Measurements from ENCODE around the gene UBQLNL.

The UBQLNL gene

DNA sequence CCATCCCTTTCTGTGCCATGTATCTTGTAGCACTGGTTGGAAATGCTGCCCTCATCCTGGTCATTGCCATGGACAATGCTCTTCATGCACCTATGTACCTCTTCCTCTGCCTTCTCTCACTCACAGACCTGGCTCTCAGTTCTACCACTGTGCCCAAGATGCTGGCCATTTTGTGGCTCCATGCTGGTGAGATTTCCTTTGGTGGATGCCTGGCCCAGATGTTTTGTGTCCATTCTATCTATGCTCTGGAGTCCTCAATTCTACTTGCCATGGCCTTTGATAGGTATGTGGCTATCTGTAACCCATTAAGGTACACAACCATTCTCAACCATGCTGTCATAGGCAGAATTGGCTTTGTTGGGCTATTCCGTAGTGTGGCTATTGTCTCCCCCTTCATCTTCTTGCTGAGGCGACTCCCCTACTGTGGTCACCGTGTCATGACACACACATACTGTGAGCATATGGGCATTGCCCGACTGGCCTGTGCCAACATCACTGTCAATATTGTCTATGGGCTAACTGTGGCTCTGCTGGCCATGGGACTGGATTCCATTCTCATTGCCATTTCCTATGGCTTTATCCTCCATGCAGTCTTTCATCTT, 27.6 kb downstream of the UBQLNL start:
- no peak overlapping the region for H3K4me3 Mint-ChIP-seq
- peaks cover 11% of the 10 kb centered on the region for H3K27me3 Mint-ChIP-seq
- H3K4me1 Mint-ChIP-seq (ENCODE audit: low read depth), result peaks cover 3% of the 10 kb centered on the region
- H3K27ac Mint-ChIP-seq, result no peak overlapping the region
- no peaks in the 10 kb centered on the region for H3K36me3 Mint-ChIP-seq (ENCODE audit: low read depth)
- DNase-seq, result no peak
- no peaks in the 10 kb centered on the region for H3K9me3 Mint-ChIP-seq

GRCh38 chr11:5488385-5488784, 28.1 kb downstream of the UBQLNL start, which contains the start of gene OR52D1:
Gene OR52D1 (plus strand): TSS chr11:5488685. CDS start chr11:5488707, 22 bp downstream.
- Mint-ChIP-seq H3K36me3 (ENCODE audit: low read depth) (no peaks in the 10 kb centered on the region), H3K9me3 (no peaks in the 10 kb centered on the region), H3K27ac (no peak within 1 kb of the TSS), H3K4me1 (ENCODE audit: low read depth) (peaks cover 3% of the 10 kb centered on the region), H3K4me3 (no peak within 1 kb of the TSS), H3K27me3 (peaks cover 14% of the 10 kb centered on the region)
- no peak for DNase-seq

GRCh38 chr11:5486421-5486820, 30.1 kb downstream of the UBQLNL start:
- no peak for DNase-seq
- H3K4me1 Mint-ChIP-seq (ENCODE audit: low read depth), result peaks cover 3% of the 10 kb centered on the region
- no peaks in the 10 kb centered on the region for H3K9me3 Mint-ChIP-seq
- no peak overlapping the region for H3K27ac Mint-ChIP-seq
- no peak overlapping the region for H3K4me3 Mint-ChIP-seq
- H3K27me3 Mint-ChIP-seq, result peaks cover 13% of the 10 kb centered on the region
- H3K36me3 Mint-ChIP-seq (ENCODE audit: low read depth), result no peaks in the 10 kb centered on the region

GRCh38 chr11:5486003-5486402, 30.5 kb downstream of the UBQLNL start:
- no peak for DNase-seq
- H3K4me1 Mint-ChIP-seq (ENCODE audit: low read depth), result peaks cover 3% of the 10 kb centered on the region
- H3K4me3 Mint-ChIP-seq, result no peak overlapping the region
- H3K27ac Mint-ChIP-seq, result no peak overlapping the region
- H3K9me3 Mint-ChIP-seq, result no peaks in the 10 kb centered on the region
- peaks cover 9% of the 10 kb centered on the region for H3K27me3 Mint-ChIP-seq
- no peaks in the 10 kb centered on the region for H3K36me3 Mint-ChIP-seq (ENCODE audit: low read depth)

DNA sequence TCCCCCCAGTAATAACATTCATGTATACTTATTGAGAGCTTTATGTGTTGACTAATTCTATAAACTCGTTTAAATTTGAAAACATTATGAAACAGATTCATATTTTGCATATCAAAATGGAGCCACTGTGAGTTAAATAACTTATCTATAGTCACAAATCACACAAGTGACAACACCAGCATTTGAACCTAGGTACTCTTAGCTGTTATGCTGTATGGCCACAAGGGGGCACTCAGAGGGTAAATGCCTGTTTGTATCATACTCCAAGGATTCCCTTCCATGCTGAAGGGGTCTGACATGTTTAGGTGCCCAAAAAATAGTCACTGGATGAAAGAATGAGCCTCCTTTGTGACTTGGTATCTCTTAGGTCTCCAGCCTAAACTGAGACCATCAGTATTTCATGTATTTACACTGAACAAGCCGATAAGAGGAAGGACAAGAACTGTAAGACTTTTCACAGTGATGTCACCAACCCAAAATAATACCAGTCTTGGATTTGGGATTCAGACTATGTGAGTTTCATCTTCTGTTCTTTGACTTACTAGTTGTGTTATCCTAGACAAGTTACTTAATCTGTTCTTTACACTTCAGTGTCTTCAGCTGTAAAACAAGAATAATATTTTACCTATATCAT, 40.2 kb downstream of the UBQLNL start:
- Mint-ChIP-seq H3K36me3 (ENCODE audit: low read depth) (no peaks in the 10 kb centered on the region), H3K27me3 (peaks cover 22% of the 10 kb centered on the region), H3K27ac (no peak overlapping the region), H3K4me1 (ENCODE audit: low read depth) (no peaks in the 10 kb centered on the region), H3K9me3 (no peaks in the 10 kb centered on the region), H3K4me3 (no peak overlapping the region)
- no peak for DNase-seq

DNA sequence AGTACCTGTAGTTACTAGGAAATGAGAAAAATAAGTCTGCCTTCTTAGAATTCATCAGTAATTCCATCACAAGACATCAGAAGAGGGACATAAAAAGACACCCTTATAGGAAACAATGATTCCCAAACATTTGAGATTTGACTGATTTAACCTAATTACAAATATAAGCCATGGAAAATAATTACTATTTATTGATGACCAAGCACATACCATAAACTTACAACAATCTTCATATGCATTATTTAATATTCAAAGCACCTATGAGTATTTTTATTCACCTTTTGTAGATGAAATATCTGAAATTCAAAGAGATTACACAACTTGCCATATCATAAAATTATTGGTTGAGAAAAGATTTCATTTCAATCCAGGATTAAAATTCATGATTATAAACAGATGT, 42.6 kb downstream of the UBQLNL start:
- H3K36me3 Mint-ChIP-seq (ENCODE audit: low read depth), result no peaks in the 10 kb centered on the region
- DNase-seq, result no peak
- H3K4me1 Mint-ChIP-seq (ENCODE audit: low read depth), result no peaks in the 10 kb centered on the region
- peaks cover 26% of the 10 kb centered on the region for H3K27me3 Mint-ChIP-seq
- no peaks in the 10 kb centered on the region for H3K9me3 Mint-ChIP-seq
- H3K27ac Mint-ChIP-seq, result no peak overlapping the region
- no peak overlapping the region for H3K4me3 Mint-ChIP-seq

DNA sequence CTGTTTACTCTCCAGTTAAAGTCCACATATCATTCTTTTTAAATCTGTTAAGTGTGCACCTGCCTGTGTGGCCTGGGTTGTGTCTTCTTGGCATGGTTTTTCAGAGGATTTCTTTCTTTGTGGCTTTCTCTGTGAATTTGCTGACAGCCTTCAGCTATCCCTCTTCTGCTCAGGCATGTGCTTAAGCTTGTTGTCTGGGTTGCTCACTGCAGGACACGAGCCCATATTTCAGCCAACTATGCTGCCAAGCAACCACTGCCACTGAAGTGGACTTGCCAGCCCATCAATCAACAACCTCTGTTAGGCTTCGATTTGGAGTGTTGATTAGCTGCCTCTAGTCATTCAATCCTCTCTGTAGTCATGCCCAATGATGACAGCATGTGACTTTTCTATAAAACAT, 49.0 kb downstream of the UBQLNL start:
- Mint-ChIP-seq H3K27ac (no peak overlapping the region), H3K27me3 (peaks cover 12% of the 10 kb centered on the region), H3K36me3 (ENCODE audit: low read depth) (no peaks in the 10 kb centered on the region), H3K9me3 (no peaks in the 10 kb centered on the region), H3K4me1 (ENCODE audit: low read depth) (no peaks in the 10 kb centered on the region), H3K4me3 (no peak overlapping the region)
- DNase-seq, result no peak

All from activated T-cell treated with anti-CD3 and anti-CD28 coated beads, Interleukin-2, amount 50 U/mL, for 24 hours (primary cell).